ENCODE data around the gene TNFRSF4. TPM values are rescaled to one million over a fixed set of nuclear protein-coding genes. Genes with fewer than 3 reads are reported as not detected.

The TNFRSF4 gene
- total and polyA plus RNA-seq, 9 of the 15 experiments (the other 6 are each of a cell fraction or from before 2014, with no cell fraction given): 0.07 to 0.44 (median 0.19) TPM; not detected in 5

DNA sequence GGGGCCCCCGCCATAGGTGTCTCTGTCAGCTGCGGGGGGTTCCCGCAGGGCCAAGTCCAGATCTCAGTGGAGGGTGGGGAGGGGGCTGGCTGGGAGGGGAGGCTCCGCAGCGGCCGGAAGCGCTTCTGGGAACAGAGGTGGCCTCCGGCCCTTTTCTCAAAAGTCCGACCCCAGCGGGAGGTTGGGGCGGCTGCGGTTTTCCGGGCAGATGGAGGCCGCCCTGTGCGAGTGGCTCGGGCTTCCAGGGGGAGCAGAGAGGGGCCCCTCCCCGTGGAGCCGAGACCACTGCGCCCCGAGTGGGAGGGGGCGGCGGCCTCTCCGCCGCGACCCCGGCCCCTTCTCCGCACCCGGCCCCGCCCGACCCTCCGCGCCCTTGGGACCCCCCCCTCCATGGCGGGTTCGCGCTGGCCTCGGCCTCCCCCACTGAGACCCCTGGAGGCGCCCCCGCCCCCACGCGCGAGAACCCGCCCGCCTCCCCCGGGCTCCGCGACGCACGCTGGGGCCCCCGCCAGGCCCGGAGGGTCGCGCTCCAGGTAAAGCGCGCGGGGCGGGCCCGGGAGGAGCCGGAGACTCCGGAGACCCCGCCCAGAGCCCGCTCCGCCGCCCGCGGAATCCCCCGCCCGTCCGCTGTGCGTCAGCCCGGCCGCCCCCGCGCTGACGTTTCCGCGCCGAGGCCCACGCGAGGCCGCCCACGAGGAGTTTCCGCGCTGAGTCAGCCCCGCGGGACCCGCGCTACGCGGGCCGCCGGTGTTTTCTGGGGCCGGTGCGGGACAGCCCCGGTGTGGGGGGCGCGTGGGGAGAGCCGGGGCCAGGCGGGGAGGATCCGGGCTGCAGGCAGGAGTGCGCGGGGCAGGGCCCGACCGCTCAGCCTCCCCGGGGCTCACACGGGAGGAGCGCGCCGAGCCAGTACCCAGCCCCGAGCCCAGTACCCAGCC, 12.8 kb downstream of the TNFRSF4 start (continued):
- TF ChIP-seq FOSL1 (tag; conservative IDR thresholded peaks at IDR 0.05) (peak; percentile 87), NFIX (CRISPR knock-in tag; IDR thresholded peaks at IDR 0.05; ENCODE audit: low read depth) (no peak), BCOR (IDR thresholded peaks at IDR 0.05) (no peak), CREB1 (IDR thresholded peaks at IDR 0.05) (peak; percentile 87), CREB1 (CRISPR knock-in tag; IDR thresholded peaks at IDR 0.05) (peak; percentile 66), CHD4 (IDR thresholded peaks at IDR 0.05; ENCODE audit: insufficient read depth, insufficient replicate concordance, low read depth, low read length, poor library complexity, severe bottlenecking) (peak; percentile 65), ZNF184 (CRISPR knock-in tag; IDR thresholded peaks at IDR 0.05) (no peak), POLR2G (IDR thresholded peaks at IDR 0.05; ENCODE audit: low read depth, low read length) (peak; percentile 77), POU5F1 (IDR thresholded peaks at IDR 0.05; ENCODE audit: borderline replicate concordance, low read depth, low read length, partially characterized antibody) (no peak), MBD2 (IDR thresholded peaks at IDR 0.05; ENCODE audit: borderline replicate concordance, low read depth) (no peak), ZFP1 (CRISPR knock-in tag; IDR thresholded peaks at IDR 0.05) (no peak), ZFP30 (CRISPR knock-in tag; IDR thresholded peaks at IDR 0.05; ENCODE audit: borderline replicate concordance) (no peak), KLF6 (CRISPR knock-in tag; IDR thresholded peaks at IDR 0.05; ENCODE audit: borderline replicate concordance) (no peak), NEUROD1 (IDR thresholded peaks at IDR 0.05; ENCODE audit: borderline replicate concordance, low read depth, low read length, partially characterized antibody) (peak; percentile 37), TARDBP (IDR thresholded peaks at IDR 0.05) (peak; percentile 96), TRIM28 (IDR thresholded peaks at IDR 0.05) (no peak; the same call in 1 of the 2 replicates), RHOXF2B (CRISPR knock-in tag; conservative IDR thresholded peaks at IDR 0.05) (no peak), RFX5 (IDR thresholded peaks at IDR 0.05; ENCODE audit: low read depth, low read length) (no peak), NONO (IDR thresholded peaks at IDR 0.05; ENCODE audit: low read depth in 2 of 2, low read length in 1 of 2) (peak in 1 of 2 experiments; percentile 73; a peak in 1 of 4 replicates)
- TF ChIP-seq, protein P1, sequence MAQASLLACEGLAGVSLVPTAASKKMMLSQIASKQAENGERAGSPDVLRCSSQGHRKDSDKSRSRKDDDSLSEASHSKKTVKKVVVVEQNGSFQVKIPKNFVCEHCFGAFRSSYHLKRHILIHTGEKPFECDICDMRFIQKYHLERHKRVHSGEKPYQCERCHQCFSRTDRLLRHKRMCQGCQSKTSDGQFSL (CRISPR knock-in tag; IDR thresholded peaks at IDR 0.05): no peak
- TF ChIP-seq, protein P1 (tag; IDR thresholded peaks at IDR 0.05): 0 out of 4 replicates have a peak, but pooled peaks of 1 of the 2 experiments have one; percentile 31
- TF ChIP-seq, protein P2, sequence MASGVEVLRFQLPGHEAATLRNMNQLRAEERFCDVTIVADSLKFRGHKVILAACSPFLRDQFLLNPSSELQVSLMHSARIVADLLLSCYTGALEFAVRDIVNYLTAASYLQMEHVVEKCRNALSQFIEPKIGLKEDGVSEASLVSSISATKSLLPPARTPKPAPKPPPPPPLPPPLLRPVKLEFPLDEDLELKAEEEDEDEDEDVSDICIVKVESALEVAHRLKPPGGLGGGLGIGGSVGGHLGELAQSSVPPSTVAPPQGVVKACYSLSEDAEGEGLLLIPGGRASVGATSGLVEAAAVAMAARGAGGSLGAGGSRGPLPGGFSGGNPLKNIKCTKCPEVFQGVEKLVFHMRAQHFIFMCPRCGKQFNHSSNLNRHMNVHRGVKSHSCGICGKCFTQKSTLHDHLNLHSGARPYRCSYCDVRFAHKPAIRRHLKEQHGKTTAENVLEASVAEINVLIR (CRISPR knock-in tag; IDR thresholded peaks at IDR 0.05): peak; percentile 73
- TF ChIP-seq, protein P3, sequence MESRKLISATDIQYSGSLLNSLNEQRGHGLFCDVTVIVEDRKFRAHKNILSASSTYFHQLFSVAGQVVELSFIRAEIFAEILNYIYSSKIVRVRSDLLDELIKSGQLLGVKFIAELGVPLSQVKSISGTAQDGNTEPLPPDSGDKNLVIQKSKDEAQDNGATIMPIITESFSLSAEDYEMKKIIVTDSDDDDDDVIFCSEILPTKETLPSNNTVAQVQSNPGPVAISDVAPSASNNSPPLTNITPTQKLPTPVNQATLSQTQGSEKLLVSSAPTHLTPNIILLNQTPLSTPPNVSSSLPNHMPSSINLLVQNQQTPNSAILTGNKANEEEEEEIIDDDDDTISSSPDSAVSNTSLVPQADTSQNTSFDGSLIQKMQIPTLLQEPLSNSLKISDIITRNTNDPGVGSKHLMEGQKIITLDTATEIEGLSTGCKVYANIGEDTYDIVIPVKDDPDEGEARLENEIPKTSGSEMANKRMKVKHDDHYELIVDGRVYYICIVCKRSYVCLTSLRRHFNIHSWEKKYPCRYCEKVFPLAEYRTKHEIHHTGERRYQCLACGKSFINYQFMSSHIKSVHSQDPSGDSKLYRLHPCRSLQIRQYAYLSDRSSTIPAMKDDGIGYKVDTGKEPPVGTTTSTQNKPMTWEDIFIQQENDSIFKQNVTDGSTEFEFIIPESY (CRISPR knock-in tag; IDR thresholded peaks at IDR 0.05): 0 out of 2 replicates have a peak, but pooled peaks have one; percentile 32
- TF ChIP-seq, protein P4, sequence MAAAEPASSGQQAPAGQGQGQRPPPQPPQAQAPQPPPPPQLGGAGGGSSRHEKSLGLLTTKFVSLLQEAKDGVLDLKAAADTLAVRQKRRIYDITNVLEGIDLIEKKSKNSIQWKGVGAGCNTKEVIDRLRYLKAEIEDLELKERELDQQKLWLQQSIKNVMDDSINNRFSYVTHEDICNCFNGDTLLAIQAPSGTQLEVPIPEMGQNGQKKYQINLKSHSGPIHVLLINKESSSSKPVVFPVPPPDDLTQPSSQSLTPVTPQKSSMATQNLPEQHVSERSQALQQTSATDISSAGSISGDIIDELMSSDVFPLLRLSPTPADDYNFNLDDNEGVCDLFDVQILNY (CRISPR knock-in tag; IDR thresholded peaks at IDR 0.05): no peak

Measured in K562 (cell line).